Epithelial cell of proximal tubule (primary cell): ENCODE results near the gene CC2D1A. TPM values are rescaled to one million over a fixed set of nuclear protein-coding genes. Genes with fewer than 3 reads are reported as not detected.
"Not testable (repeated sequence)": the region's sequence is repeated elsewhere in the genome, so short reads cannot be mapped to it uniquely, and the experiment has no call there.

Source experiments
- DNase-seq: peaks from one replicate; pipeline ENCODE4 v3.0.0-alpha.2; 2011; ENCODE audit warnings: low read depth
- H3K4me3 ChIP-seq: 2 replicates; pipeline ENCODE4 v1.5.1; 2011; ENCODE audit warnings: low read depth, mild to moderate bottlenecking, low read length
- total RNA-seq: library from RNA; depleted of rRNA; stranded (reverse); fragments of >200 nt; gene quantifications from 2 replicates; pipeline ENCODE4 v1.2.3, GENCODE V29; 2015
- TF ChIP-seq, protein P1 (sequence below): conservative IDR thresholded peaks from 2 replicates; pipeline ENCODE4 v1.5.1; 2012; ENCODE audit warnings: low read depth, mild to moderate bottlenecking, low read length

The CC2D1A gene
- total RNA-seq, 1 donor from 2014 or later, result 30.6 TPM

- TF ChIP-seq, protein P1, sequence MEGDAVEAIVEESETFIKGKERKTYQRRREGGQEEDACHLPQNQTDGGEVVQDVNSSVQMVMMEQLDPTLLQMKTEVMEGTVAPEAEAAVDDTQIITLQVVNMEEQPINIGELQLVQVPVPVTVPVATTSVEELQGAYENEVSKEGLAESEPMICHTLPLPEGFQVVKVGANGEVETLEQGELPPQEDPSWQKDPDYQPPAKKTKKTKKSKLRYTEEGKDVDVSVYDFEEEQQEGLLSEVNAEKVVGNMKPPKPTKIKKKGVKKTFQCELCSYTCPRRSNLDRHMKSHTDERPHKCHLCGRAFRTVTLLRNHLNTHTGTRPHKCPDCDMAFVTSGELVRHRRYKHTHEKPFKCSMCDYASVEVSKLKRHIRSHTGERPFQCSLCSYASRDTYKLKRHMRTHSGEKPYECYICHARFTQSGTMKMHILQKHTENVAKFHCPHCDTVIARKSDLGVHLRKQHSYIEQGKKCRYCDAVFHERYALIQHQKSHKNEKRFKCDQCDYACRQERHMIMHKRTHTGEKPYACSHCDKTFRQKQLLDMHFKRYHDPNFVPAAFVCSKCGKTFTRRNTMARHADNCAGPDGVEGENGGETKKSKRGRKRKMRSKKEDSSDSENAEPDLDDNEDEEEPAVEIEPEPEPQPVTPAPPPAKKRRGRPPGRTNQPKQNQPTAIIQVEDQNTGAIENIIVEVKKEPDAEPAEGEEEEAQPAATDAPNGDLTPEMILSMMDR, result no peak
- no peak overlapping the region for H3K4me3 ChIP-seq
- no peak for DNase-seq
Observed at GRCh38 chr19:13962699-13963602, 57.0 kb downstream of the CC2D1A start.

- DNase-seq, result no peak
- TF ChIP-seq, protein P1, result no peak
- no peak overlapping the region for H3K4me3 ChIP-seq
Observed at GRCh38 chr19:13963603-13964105, 57.7 kb downstream of the CC2D1A start.

DNA sequence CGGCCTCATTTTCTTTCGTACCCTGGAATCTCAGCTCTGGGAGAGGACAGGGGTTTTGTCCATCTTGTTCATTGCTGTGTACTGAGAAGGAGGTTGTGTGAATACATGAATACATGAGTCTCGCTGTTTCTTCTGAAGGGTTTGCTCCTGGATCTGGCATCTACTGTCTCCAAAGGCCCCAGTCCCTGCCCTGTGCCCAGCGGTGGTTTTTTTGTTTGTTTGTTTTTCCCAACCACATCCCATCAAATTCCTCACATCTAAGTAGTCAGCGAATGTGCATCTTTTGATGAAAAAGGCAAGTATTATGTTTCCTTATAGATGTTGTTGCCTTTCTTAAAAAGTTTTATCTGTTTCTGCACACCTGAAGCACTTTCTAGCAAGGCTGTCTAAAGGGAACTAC lies 58.8 kb downstream of the CC2D1A start:
- TF ChIP-seq, protein P1, result no peak
- H3K4me3 ChIP-seq, result no peak overlapping the region
- no peak for DNase-seq

GRCh38 chr19:13965377-13965896 lies 59.4 kb downstream of the CC2D1A start:
- TF ChIP-seq, protein P1, result no peak
- no peak for DNase-seq
- H3K4me3 ChIP-seq, result no peak overlapping the region

- TF ChIP-seq, protein P1, result no peak
- no peak overlapping the region for H3K4me3 ChIP-seq
- no peak for DNase-seq
Observed at GRCh38 chr19:13965926-13966683, 60.1 kb downstream of the CC2D1A start.

- H3K4me3 ChIP-seq, result no peak overlapping the region
- TF ChIP-seq, protein P1, result no peak
- DNase-seq, result no peak
Observed at GRCh38 chr19:13966684-13967128, 60.7 kb downstream of the CC2D1A start.

GRCh38 chr19:13967206-13967605 lies 61.2 kb downstream of the CC2D1A start:
- DNase-seq, H3K4me3 ChIP-seq: not testable (repeated sequence)
